ENCODE measurements around the gene FGF12. TPM values are rescaled to one million over a fixed set of nuclear protein-coding genes. Genes with fewer than 3 reads are reported as not detected.

Gene FGF12
- total RNA-seq, 1 donor from 2014 or later, result 6.1 TPM

DNA sequence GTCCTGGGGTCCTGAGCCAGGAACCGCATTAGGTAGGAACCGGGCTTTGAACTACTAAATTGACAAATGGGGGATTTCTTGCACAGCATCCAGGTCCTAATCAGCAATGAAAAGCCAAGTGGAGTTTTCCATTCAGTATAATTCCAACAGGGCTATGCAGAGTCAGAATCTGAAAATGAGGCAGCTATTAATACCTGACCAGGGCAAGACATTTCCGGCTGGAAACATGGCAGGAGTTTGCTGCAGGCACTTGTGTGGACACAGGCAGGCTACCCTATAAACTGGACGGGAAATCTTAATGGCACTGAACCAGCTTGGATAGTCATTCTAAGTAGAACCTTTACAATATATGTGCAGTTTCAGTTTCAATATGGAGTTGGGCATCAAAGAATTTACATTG lies 553.1 kb downstream of the FGF12 start:
- peaks cover 2% of the 10 kb centered on the region for H3K27me3 Mint-ChIP-seq
- H3K36me3 Mint-ChIP-seq (ENCODE audit: insufficient read depth), result no peaks in the 10 kb centered on the region
- peaks cover 8% of the 10 kb centered on the region for H3K9me3 Mint-ChIP-seq (ENCODE audit: low read depth)
- H3K4me3 Mint-ChIP-seq (ENCODE audit: low read depth), result no peak overlapping the region
- no peak overlapping the region for H3K27ac Mint-ChIP-seq
- TF ChIP-seq, protein P1, sequence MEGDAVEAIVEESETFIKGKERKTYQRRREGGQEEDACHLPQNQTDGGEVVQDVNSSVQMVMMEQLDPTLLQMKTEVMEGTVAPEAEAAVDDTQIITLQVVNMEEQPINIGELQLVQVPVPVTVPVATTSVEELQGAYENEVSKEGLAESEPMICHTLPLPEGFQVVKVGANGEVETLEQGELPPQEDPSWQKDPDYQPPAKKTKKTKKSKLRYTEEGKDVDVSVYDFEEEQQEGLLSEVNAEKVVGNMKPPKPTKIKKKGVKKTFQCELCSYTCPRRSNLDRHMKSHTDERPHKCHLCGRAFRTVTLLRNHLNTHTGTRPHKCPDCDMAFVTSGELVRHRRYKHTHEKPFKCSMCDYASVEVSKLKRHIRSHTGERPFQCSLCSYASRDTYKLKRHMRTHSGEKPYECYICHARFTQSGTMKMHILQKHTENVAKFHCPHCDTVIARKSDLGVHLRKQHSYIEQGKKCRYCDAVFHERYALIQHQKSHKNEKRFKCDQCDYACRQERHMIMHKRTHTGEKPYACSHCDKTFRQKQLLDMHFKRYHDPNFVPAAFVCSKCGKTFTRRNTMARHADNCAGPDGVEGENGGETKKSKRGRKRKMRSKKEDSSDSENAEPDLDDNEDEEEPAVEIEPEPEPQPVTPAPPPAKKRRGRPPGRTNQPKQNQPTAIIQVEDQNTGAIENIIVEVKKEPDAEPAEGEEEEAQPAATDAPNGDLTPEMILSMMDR (IDR thresholded peaks at IDR 0.05; ENCODE audit: unreplicated experiment), result no peak
- no peak for DNase-seq (ENCODE audit: low spot score, unreplicated experiment)
- H3K4me1 Mint-ChIP-seq (ENCODE audit: low read depth), result peaks cover 4% of the 10 kb centered on the region

DNA sequence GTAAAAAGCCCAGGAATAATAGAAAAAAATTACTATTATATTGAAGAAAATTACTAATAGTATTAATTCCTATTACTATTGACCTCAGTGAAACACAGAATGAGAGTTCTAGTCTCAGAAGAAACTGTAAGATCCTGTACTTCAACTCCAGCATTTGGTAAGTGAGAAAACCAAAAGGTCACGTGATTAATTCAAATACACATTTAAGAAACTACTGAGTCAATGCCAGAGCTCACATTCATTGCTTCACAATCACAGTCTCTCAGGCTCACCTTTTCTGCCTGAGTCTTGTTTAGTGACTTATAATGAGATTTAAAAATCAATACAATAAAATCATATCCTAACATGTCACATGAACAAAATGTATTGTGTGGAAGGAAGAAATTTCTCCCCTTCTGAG lies 556.1 kb downstream of the FGF12 start:
- no peak for DNase-seq (ENCODE audit: low spot score, unreplicated experiment)
- H3K4me3 Mint-ChIP-seq (ENCODE audit: low read depth), result no peak overlapping the region
- H3K27ac Mint-ChIP-seq, result no peak overlapping the region
- peaks cover 4% of the 10 kb centered on the region for H3K4me1 Mint-ChIP-seq (ENCODE audit: low read depth)
- H3K36me3 Mint-ChIP-seq (ENCODE audit: insufficient read depth), result no peaks in the 10 kb centered on the region
- peaks cover 2% of the 10 kb centered on the region for H3K27me3 Mint-ChIP-seq
- H3K9me3 Mint-ChIP-seq (ENCODE audit: low read depth), result peaks cover 7% of the 10 kb centered on the region
- TF ChIP-seq, protein P1 (IDR thresholded peaks at IDR 0.05; ENCODE audit: unreplicated experiment), result no peak

DNA sequence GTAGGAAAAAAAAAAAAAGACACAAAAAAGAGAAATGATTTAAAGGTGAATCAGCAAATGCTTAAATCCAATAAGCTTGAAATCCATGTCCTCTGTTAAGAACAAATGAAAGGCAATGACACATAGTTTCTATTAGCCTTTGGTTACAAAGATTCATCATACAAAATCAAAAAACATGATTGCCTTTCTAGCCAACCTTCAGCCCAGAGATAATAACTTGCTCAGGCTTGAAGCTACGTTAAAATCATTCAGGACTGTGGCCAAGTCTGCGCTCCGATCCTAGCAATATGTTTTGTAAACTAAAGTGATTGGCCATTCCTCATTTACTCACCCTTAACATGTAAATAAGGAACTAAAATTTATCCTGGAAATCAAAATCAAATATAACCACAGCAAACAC lies 556.7 kb downstream of the FGF12 start:
- Mint-ChIP-seq H3K27ac (no peak overlapping the region), H3K4me1 (ENCODE audit: low read depth) (peaks cover 4% of the 10 kb centered on the region), H3K9me3 (ENCODE audit: low read depth) (peaks cover 2% of the 10 kb centered on the region), H3K4me3 (ENCODE audit: low read depth) (no peak overlapping the region), H3K36me3 (ENCODE audit: insufficient read depth) (no peaks in the 10 kb centered on the region), H3K27me3 (peaks cover 2% of the 10 kb centered on the region)
- TF ChIP-seq, protein P1 (IDR thresholded peaks at IDR 0.05; ENCODE audit: unreplicated experiment), result no peak
- no peak for DNase-seq (ENCODE audit: low spot score, unreplicated experiment)

DNA sequence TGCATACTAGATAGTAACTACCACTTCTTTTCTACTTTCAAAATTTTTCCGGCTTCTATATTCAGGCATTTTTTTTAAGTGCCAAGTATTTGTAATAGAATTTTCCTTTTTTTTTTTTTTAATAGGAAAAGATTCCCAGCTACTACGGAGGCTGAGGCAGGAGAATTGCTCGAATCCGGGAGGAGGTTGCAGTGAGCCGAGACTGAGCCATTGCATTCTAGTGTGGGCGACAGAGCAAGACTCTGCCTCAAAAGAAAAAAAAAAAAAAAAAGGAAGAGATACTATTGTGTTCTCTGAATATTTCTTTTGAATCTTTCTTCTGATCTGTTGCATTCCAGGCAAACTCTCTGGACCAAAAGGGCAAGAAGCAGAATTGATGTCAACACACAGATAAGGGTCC lies 557.3 kb downstream of the FGF12 start:
- H3K4me1 Mint-ChIP-seq (ENCODE audit: low read depth), result peaks cover 4% of the 10 kb centered on the region
- no peak overlapping the region for H3K4me3 Mint-ChIP-seq (ENCODE audit: low read depth)
- H3K36me3 Mint-ChIP-seq (ENCODE audit: insufficient read depth), result no peaks in the 10 kb centered on the region
- H3K9me3 Mint-ChIP-seq (ENCODE audit: low read depth), result no peaks in the 10 kb centered on the region
- DNase-seq (ENCODE audit: low spot score, unreplicated experiment), result no peak
- H3K27ac Mint-ChIP-seq, result no peak overlapping the region
- TF ChIP-seq, protein P1 (IDR thresholded peaks at IDR 0.05; ENCODE audit: unreplicated experiment), result no peak
- H3K27me3 Mint-ChIP-seq, result peaks cover 2% of the 10 kb centered on the region

DNA sequence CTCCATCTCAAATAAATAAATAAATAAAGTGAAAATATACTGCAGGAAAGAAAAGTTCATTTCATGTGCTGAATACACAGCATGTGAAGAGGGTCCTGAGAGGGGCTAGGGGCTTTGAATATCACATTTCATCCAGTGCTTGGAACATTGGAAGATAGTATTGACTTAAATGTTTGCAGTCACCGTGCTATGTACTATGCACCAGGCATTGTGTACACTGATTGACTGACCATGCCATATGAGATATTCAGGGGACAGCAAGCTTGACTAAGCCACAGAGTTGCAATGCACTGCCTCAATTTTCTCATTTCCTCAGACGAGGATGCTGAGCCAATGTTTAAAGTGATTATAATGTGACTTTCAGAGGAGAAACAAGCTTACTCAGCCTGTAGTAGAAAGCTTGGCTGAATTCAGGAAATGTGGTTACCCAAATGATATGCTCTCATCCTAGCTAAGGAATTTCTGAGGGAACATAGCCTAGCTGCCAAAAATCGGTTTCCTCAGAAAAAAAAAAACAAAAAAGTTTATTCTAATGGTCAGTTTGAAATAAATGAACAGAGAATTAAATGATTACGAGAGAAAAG lies 557.9 kb downstream of the FGF12 start:
- Mint-ChIP-seq H3K4me3 (ENCODE audit: low read depth) (no peak overlapping the region), H3K27me3 (peaks cover 2% of the 10 kb centered on the region), H3K36me3 (ENCODE audit: insufficient read depth) (no peaks in the 10 kb centered on the region), H3K27ac (no peak overlapping the region), H3K9me3 (ENCODE audit: low read depth) (no peaks in the 10 kb centered on the region), H3K4me1 (ENCODE audit: low read depth) (peaks cover 4% of the 10 kb centered on the region)
- TF ChIP-seq, protein P1 (IDR thresholded peaks at IDR 0.05; ENCODE audit: unreplicated experiment), result no peak
- no peak for DNase-seq (ENCODE audit: low spot score, unreplicated experiment)

Data from progenitor cell of endocrine pancreas (in vitro differentiated cells).